Measurements from ENCODE around the gene CAPN11. TPM values are rescaled to one million over a fixed set of nuclear protein-coding genes. Genes with fewer than 3 reads are reported as not detected.

The CAPN11 gene
- total and polyA plus RNA-seq, 9 donors = 0.17 to 0.38 (median 0.20) TPM; not detected in 4

DNA sequence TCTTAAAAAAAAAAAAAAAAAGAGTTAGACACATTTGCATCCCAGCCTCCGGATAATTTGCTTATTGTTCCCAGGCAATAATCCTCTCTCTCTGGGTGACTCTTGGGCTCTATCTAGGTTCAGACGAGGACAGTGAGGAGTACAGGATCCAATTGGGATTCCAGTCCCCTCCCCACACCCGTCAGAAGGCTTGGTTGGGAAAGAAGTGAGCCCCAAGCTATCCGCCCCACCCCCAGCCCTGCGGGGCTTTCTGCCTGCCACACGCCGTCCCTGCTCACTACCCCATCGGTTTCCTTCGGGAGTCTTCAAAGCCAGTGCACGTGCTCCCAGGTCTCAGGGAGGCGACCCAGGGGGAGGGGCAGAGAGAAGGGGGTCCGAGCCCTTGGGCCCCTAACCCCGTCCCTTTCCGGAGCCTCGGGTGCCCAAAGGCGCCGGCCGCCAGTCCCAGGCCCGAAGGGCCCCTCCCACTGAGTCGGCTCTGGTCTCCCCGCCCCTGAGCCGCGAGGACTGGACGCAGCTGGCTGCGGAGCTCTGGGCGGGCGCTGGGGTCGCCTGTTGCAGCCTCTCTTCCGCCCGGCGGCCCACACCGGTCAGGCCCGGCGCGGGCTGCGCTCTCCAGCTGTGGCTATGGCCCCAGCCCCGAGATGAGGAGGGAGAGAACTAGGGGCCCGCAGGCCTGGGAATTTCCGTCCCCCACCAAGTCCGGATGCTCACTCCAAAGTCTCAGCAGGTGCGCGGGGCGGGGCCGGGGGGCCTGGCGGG, 60.6 kb downstream of the CAPN11 start:
- peak; percentile 57 for TF ChIP-seq POLR2A (IDR thresholded peaks at IDR 0.05)
- TF ChIP-seq CTCF (IDR thresholded peaks at IDR 0.05) = no peak
- TF ChIP-seq EP300 (IDR thresholded peaks at IDR 0.05) = no peak
- intact Hi-C loops (cut with DNase I) = no loop called here
- peaks cover 22% of the 10 kb centered on the region for H3K4me1 ChIP-seq (ENCODE audit: insufficient read depth)
- H3K27me3 ChIP-seq = no peaks in the 10 kb centered on the region
- WGBS, 3 donors = 0 to 1% (median 1%) methylated on average over 21 to 45 of the region's 45 CpGs
- DNase-seq = peak; percentile 85 to 88 (median 87)
- H3K4me3 ChIP-seq = peak overlapping the region; percentile 53
- no peaks in the 10 kb centered on the region for H3K9me3 ChIP-seq
- H3K27ac ChIP-seq = peak overlapping the region; percentile 46 to 79
- H3K36me3 ChIP-seq = no peaks in the 10 kb centered on the region

- TF ChIP-seq CTCF (IDR thresholded peaks at IDR 0.05) (no peak), POLR2A (IDR thresholded peaks at IDR 0.05) (no peak), EP300 (IDR thresholded peaks at IDR 0.05) (no peak)
- Histone ChIP-seq H3K9me3 (no peaks in the 10 kb centered on the region), H3K36me3 (no peaks in the 10 kb centered on the region), H3K4me3 (peak overlapping the region; percentile 53), H3K27me3 (no peaks in the 10 kb centered on the region), H3K4me1 (ENCODE audit: insufficient read depth) (peaks cover 24% of the 10 kb centered on the region), H3K27ac (peak overlapping the region; percentile 46 to 79)
- 48 to 62% (median 54%) methylated on average over 25 to 28 of the region's 28 CpGs for WGBS, 3 donors
- no peak for DNase-seq
- intact Hi-C loops (cut with DNase I) = no loop called here
These were observed 61.5 kb downstream of the CAPN11 start for GRCh38 chr6:44219815-44220784.

DNA sequence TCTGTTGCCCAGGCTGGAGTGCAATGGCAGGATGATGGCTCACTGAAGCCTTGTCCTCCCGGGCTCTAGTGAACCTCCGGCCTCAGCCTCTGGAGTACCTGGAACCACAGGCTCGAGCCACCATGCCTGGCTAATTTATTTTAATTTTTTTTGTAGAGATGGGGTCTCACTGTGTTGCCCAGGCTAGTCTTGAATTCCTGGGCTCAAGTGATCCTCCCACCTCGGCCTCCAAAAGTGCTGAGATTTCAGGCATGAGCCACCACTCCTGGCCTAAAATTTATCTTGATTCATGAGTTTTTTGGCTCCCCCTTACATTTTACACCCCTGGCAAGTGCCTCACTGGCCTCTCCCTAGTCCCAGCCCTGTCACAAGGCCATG, 62.3 kb downstream of the CAPN11 start:
- peaks cover 24% of the 10 kb centered on the region for H3K4me1 ChIP-seq (ENCODE audit: insufficient read depth)
- no peaks in the 10 kb centered on the region for H3K27me3 ChIP-seq
- no peaks in the 10 kb centered on the region for H3K36me3 ChIP-seq
- TF ChIP-seq CTCF (IDR thresholded peaks at IDR 0.05) = no peak
- TF ChIP-seq POLR2A (IDR thresholded peaks at IDR 0.05) = no peak
- intact Hi-C loops (cut with DNase I) = no loop called here
- DNase-seq = no peak
- H3K27ac ChIP-seq = peak overlapping the region in 1 of 2 donors; percentile 60
- no peak overlapping the region for H3K4me3 ChIP-seq
- H3K9me3 ChIP-seq = no peaks in the 10 kb centered on the region
- WGBS, 3 donors = 86 to 92% (median 90%) methylated on average over 4 of the region's 4 CpGs

DNA sequence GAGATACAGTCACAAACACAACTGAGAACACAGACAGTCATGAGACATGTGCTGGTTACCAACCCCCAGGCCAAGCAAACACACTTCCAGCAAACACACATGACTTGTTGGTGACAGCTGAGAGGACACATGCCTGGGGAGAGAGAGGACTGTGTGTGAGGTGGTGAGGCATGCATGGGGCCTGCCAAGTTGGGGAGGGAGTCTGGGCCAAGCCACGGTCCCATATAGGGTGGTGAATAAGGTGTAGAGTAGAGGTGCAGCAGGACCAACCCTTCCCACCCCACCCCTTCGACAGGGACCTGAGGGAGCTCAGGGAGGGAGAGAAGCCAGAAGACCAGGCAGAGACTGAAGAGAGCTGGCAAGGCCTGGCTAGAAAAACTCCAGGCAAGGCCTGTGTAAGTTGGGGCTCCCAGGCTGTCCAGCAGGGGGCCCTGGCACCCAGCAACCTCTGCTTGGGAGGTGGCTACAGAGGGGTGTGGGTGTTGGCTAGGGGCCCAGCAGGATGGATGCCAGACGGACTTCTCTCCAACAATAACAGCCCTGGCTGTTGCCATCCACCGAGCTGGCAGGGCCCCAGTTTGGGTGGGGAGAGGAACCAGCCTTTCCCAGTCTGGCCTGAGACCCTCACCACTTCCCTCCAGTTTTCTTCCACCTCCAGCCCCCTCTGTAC, 62.8 kb downstream of the CAPN11 start:
- no peaks in the 10 kb centered on the region for H3K36me3 ChIP-seq
- TF ChIP-seq POLR2A (IDR thresholded peaks at IDR 0.05) (no peak), CTCF (IDR thresholded peaks at IDR 0.05) (peak; percentile 50 to 69 (median 66)), EP300 (IDR thresholded peaks at IDR 0.05) (no peak)
- H3K27ac ChIP-seq = peak overlapping the region; percentile 60 to 72
- intact Hi-C loops (cut with DNase I) = no loop called here
- no peak overlapping the region for H3K4me3 ChIP-seq
- 7 to 38% (median 20%) methylated on average over 4 of the region's 4 CpGs for WGBS, 3 donors
- no peaks in the 10 kb centered on the region for H3K9me3 ChIP-seq
- peak; percentile 84 to 92 (median 89) for DNase-seq
- H3K27me3 ChIP-seq = no peaks in the 10 kb centered on the region
- peaks cover 29% of the 10 kb centered on the region for H3K4me1 ChIP-seq (ENCODE audit: insufficient read depth)
